ENCODE measurements around the gene ANKEF1. TPM values are rescaled to one million over a fixed set of nuclear protein-coding genes. Genes with fewer than 3 reads are reported as not detected.

Gene ANKEF1
- total RNA-seq (2013; cell fraction: nucleolus; rRNA removed) = not detected in 2 replicates
- total RNA-seq (2014; rRNA removed) = 1.2 and 1.3 TPM in 2 replicates
- total RNA-seq (2014; rRNA removed; fragmentation: Illumina TruSeq; extraction: Trizol) = 0.81 and 1.2 TPM in 2 replicates
- total RNA-seq (2021) = 1.2 and 1.4 TPM in 2 replicates
- polyA plus RNA-seq (2011; ENCODE audit: low read depth) = 0.46 TPM
- 0.04 TPM in 1 of 2 replicates, not detected in the other for polyA plus RNA-seq (2011; rRNA removed)
- 0.01 and 0.02 TPM in 2 replicates for polyA plus RNA-seq (2011; cell fraction: cytosol; rRNA removed)
- polyA plus RNA-seq (2011; cell fraction: nucleus; rRNA removed) = 0.03 TPM in 1 of 2 replicates, not detected in the other
- 0.47 and 0.76 TPM in 2 replicates for polyA plus RNA-seq (2012)
- polyA plus RNA-seq (2014; fragmentation: Illumina TruSeq; extraction: Trizol) = 0.98 and 2.0 TPM in 2 replicates
- under 1 TPM; 0.13 to 0.33 TPM for polyA plus RNA-seq (2014; fragmentation: Nextera tagmentation; extraction: Ambion mirVana)
- polyA plus RNA-seq (2014; rRNA removed) = 0.74 and 0.93 TPM in 2 replicates
- 1 to 10 TPM; 2.5 to 3.0 TPM for polyA plus RNA-seq (2016; fragmentation: Nextera tagmentation; extraction: Ambion mirVana)
- polyA minus RNA-seq (2011; rRNA and poly(A)+ RNA removed) = 0.05 and 0.07 TPM in 2 replicates
- not detected in 2 replicates for polyA minus RNA-seq (2011; cell fraction: cytosol; rRNA and poly(A)+ RNA removed)
- polyA minus RNA-seq (2011; cell fraction: nucleus; rRNA and poly(A)+ RNA removed) = 0.10 TPM in 1 of 2 replicates, not detected in the other
- percentile 22 among the genes with signal in this experiment for Bru-seq, nascent RNA
- percentile 12 among the genes with signal in this experiment for BruChase-seq, experiment 1, labeled RNA remaining after a 6-hour chase
- percentile 19 among the genes with signal in this experiment for BruChase-seq, experiment 2, labeled RNA remaining after a 2-hour chase
- long read RNA-seq, experiment 1 = 0 reads
- long read RNA-seq, experiment 2, partial matches to known transcripts = 0 of 1 reads
- long read RNA-seq, experiment 2, other reads (novel, unspliced or antisense) = 1 of 1 reads

DNA sequence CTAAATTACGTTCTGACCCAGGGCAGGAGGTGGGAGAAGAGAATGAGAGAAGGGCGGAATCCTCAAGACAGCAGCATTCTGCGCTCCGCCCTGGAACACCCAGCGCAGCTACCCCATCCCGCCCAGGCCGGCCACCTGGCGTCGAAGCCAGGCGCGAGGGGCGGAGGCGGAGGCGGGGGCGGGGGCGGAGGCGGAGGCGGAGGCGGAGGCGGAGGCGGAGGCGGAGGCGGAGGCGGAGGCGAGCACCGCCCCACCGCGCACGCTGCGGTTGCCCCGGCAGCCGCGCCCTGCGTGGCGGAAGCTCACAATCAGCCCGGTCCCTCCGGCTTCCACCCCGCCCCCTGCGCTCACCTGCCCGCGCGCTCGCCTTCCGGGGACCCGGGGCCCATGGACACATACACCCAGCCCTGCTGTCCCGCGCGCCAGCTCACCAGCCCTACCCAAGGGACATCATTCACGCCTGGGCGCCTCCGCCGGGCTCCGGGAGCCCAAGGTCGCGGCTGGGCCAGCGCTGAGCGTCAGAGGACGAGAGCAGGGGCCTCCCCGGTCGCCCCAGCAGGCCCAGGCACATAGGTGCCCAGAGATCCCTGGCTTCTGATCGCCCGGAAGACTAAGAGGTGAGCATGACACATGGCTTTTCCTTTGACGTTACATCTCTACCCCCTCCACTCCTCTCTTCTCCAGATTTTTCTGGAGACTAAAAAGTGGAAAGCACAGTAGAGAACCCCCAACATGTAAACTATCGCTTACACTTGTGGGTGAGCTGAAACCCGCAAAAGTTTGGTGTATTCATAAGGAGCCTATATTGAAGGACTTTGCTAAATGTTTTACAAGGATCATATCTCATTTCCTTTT lies at the start of gene ANKEF1:
Gene ANKEF1 (plus strand): TSS at position 271 of the 855 bp plus-strand sequence. CDS start 3,315 bp downstream, outside the sequence.
- SMC1A ChIA-PET (ENCODE audit: uncharacterized antibody, unreplicated experiment) = interaction anchor here (0.6 kb wide), 1 partner anchor 578 kb away, joined by 3 read pairs; no protein-coding TSS in a partner anchor
- no TSS peak for BruUV-seq (replicated peaks)
- DNase-seq (ENCODE audit: low read depth, low spot score) (no peak), ATAC-seq (peak; percentile 99), FAIRE-seq (peak; percentile 54)
- 2% methylated on average over 45 of the region's 65 CpGs for WGBS (ENCODE audit: insufficient coverage, insufficient replicate concordance, low lambda C conversion rate, missing lambda C conversion rate)
- Histone ChIP-seq H3K4me1 (ENCODE audit: control insufficient read depth, insufficient read depth, low read length) (no peaks in the 10 kb centered on the region; the same call in 1 of the 2 replicates), H3K4me2 (ENCODE audit: control insufficient read depth, insufficient read depth) (peak within 1 kb of the TSS; percentile 82), H3K4me3 (peak within 1 kb of the TSS; percentile 82), H3K79me2 (ENCODE audit: control insufficient read depth, insufficient read depth, low read length) (no peaks in the 10 kb centered on the region), H3K9me3 (replicated peaks; ENCODE audit: control insufficient read depth, insufficient read depth, low read length) (no peaks in the 10 kb centered on the region), H2AFZ (ENCODE audit: control insufficient read depth, low read depth, low read length) (peak within 1 kb of the TSS; percentile 83), H4K20me1 (ENCODE audit: control insufficient read depth, insufficient read depth) (no peaks in the 10 kb centered on the region), H3K9ac (ENCODE audit: control insufficient read depth, insufficient read depth, low read length) (peak within 1 kb of the TSS; percentile 62), H3K27me3 (replicated peaks in 1 of 2; ENCODE audit: control insufficient read depth in 2 of 2, insufficient read depth in 2 of 2, low read length in 1 of 2) (no peaks in the 10 kb centered on the region), H3K27ac (ENCODE audit: control insufficient read depth, insufficient read depth) (no peak within 1 kb of the TSS), H3K36me3 (ENCODE audit: control insufficient read depth in 2 of 2, insufficient read depth in 2 of 2, low read length in 1 of 2) (no peaks in the 10 kb centered on the region)
- RAD21 ChIA-PET (ENCODE audit: unreplicated experiment) = no interaction called here
- POLR2A ChIA-PET = no interaction called here
- intact Hi-C loops (cut with micrococcal nuclease; ENCODE audit: unreplicated experiment) (no loop called here), in situ Hi-C loops (cut with MboI) (no loop called here)
- CTCF ChIA-PET = interaction anchor here (1.2 kb wide), 1 partner anchor 56 kb away, joined by 3 read pairs; no protein-coding TSS in a partner anchor
- TF ChIP-seq RUNX3 (IDR thresholded peaks at IDR 0.05; ENCODE audit: low read length) (0 out of 2 replicates have a peak, but pooled peaks have one; percentile 9), POLR2A (IDR thresholded peaks at IDR 0.05; ENCODE audit: low read depth, low read length) (peak; percentile 63), TBL1XR1 (IDR thresholded peaks at IDR 0.05; ENCODE audit: low read depth, low read length) (no peak), SP1 (IDR thresholded peaks at IDR 0.05; ENCODE audit: low read depth, low read length) (no peak), RB1 (IDR thresholded peaks at IDR 0.05; ENCODE audit: borderline replicate concordance) (no peak), GABPA (IDR thresholded peaks at IDR 0.05; ENCODE audit: low read depth) (peak; percentile 56; the same call in 1 of the 2 replicates)
- TF ChIP-seq, protein P1, sequence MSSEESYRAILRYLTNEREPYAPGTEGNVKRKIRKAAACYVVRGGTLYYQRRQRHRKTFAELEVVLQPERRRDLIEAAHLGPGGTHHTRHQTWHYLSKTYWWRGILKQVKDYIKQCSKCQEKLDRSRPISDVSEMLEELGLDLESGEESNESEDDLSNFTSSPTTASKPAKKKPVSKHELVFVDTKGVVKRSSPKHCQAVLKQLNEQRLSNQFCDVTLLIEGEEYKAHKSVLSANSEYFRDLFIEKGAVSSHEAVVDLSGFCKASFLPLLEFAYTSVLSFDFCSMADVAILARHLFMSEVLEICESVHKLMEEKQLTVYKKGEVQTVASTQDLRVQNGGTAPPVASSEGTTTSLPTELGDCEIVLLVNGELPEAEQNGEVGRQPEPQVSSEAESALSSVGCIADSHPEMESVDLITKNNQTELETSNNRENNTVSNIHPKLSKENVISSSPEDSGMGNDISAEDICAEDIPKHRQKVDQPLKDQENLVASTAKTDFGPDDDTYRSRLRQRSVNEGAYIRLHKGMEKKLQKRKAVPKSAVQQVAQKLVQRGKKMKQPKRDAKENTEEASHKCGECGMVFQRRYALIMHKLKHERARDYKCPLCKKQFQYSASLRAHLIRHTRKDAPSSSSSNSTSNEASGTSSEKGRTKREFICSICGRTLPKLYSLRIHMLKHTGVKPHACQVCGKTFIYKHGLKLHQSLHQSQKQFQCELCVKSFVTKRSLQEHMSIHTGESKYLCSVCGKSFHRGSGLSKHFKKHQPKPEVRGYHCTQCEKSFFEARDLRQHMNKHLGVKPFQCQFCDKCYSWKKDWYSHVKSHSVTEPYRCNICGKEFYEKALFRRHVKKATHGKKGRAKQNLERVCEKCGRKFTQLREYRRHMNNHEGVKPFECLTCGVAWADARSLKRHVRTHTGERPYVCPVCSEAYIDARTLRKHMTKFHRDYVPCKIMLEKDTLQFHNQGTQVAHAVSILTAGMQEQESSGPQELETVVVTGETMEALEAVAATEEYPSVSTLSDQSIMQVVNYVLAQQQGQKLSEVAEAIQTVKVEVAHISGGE (CRISPR knock-in tag; IDR thresholded peaks at IDR 0.05) = 0 out of 2 replicates have a peak, but pooled peaks have one; percentile 55
- TF ChIP-seq, protein P2, sequence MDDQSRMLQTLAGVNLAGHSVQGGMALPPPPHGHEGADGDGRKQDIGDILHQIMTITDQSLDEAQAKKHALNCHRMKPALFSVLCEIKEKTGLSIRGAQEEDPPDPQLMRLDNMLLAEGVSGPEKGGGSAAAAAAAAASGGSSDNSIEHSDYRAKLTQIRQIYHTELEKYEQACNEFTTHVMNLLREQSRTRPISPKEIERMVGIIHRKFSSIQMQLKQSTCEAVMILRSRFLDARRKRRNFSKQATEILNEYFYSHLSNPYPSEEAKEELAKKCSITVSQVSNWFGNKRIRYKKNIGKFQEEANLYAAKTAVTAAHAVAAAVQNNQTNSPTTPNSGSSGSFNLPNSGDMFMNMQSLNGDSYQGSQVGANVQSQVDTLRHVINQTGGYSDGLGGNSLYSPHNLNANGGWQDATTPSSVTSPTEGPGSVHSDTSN (IDR thresholded peaks at IDR 0.05; ENCODE audit: insufficient replicate concordance, low read depth, low read length) = no peak
- TF ChIP-seq, protein P3, sequence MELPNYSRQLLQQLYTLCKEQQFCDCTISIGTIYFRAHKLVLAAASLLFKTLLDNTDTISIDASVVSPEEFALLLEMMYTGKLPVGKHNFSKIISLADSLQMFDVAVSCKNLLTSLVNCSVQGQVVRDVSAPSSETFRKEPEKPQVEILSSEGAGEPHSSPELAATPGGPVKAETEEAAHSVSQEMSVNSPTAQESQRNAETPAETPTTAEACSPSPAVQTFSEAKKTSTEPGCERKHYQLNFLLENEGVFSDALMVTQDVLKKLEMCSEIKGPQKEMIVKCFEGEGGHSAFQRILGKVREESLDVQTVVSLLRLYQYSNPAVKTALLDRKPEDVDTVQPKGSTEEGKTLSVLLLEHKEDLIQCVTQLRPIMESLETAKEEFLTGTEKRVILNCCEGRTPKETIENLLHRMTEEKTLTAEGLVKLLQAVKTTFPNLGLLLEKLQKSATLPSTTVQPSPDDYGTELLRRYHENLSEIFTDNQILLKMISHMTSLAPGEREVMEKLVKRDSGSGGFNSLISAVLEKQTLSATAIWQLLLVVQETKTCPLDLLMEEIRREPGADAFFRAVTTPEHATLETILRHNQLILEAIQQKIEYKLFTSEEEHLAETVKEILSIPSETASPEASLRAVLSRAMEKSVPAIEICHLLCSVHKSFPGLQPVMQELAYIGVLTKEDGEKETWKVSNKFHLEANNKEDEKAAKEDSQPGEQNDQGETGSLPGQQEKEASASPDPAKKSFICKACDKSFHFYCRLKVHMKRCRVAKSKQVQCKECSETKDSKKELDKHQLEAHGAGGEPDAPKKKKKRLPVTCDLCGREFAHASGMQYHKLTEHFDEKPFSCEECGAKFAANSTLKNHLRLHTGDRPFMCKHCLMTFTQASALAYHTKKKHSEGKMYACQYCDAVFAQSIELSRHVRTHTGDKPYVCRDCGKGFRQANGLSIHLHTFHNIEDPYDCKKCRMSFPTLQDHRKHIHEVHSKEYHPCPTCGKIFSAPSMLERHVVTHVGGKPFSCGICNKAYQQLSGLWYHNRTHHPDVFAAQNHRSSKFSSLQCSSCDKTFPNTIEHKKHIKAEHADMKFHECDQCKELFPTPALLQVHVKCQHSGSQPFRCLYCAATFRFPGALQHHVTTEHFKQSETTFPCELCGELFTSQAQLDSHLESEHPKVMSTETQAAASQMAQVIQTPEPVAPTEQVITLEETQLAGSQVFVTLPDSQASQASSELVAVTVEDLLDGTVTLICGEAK (IDR thresholded peaks at IDR 0.05; ENCODE audit: borderline replicate concordance) = peak; percentile 47; the same call in 1 of the 2 replicates

All from GM12878 (cell line).